MCF 10A (cell line): ENCODE data around the gene NAV3. TPM values are rescaled to one million over a fixed set of nuclear protein-coding genes. Genes with fewer than 3 reads are reported as not detected.

ENCODE experiments used
- BruUV-seq: library from RNA; stranded (reverse); fragments of 400-500 nt; replicated peaks from 2 replicates; lab custom pipeline; 2021; lab: Mats Ljungman, UMichigan
- CTCF ChIA-PET: fragments of 300-600 bp; sonication (Branson Sonifier 250); formaldehyde crosslinking; extraction: SDS; loops from one replicate; lab custom pipeline; 2021; ENCODE audit warnings: antibody characterized with exemption, inconsistent platforms; lab: Yijun Ruan, JAX
- POLR2A ChIA-PET: fragments of 300-600, 350-650 bp; sonication (Branson Sonifier 250); formaldehyde crosslinking; extraction: SDS; loops from one replicate; lab custom pipeline; 2020; ENCODE audit warnings: antibody characterized with exemption, inconsistent platforms; lab: Yijun Ruan, JAX
- DNase-seq: peaks from one replicate; pipeline ENCODE4 v3.0.0-alpha.2; 2018; ENCODE audit not compliant: unreplicated experiment
- H3K27ac Mint-ChIP-seq: one replicate; pipeline ENCODE4 v1.8.0; 2022; ENCODE audit warnings: mild to moderate bottlenecking, low read depth, mixed read lengths; ENCODE audit not compliant: unreplicated experiment
- H3K27me3 Mint-ChIP-seq: one replicate; pipeline ENCODE4 v1.8.0; 2022; ENCODE audit warnings: mixed read lengths; ENCODE audit not compliant: insufficient read depth, unreplicated experiment
- H3K36me3 Mint-ChIP-seq: one replicate; pipeline ENCODE4 v1.8.0; 2022; ENCODE audit warnings: mild to moderate bottlenecking, moderate library complexity, mixed read lengths; ENCODE audit not compliant: insufficient read depth, unreplicated experiment
- H3K4me1 Mint-ChIP-seq: one replicate; pipeline ENCODE4 v1.8.0; 2022; ENCODE audit warnings: mixed read lengths; ENCODE audit not compliant: insufficient read depth, unreplicated experiment
- H3K4me3 Mint-ChIP-seq: one replicate; pipeline ENCODE4 v1.8.0; 2022; ENCODE audit warnings: mild to moderate bottlenecking, moderate library complexity, mixed read lengths; ENCODE audit not compliant: unreplicated experiment
- H3K9me3 Mint-ChIP-seq: one replicate; pipeline ENCODE4 v1.8.0; 2022; ENCODE audit warnings: mixed read lengths; ENCODE audit not compliant: unreplicated experiment
- intact Hi-C: fragments of 100-400 bp; cut with micrococcal nuclease; formaldehyde crosslinking; loops from 2 replicates; pipeline ENCODE4 v1.14.1; 2022
- total RNA-seq: library from RNA; stranded (reverse); gene quantifications from 2 replicates; pipeline ENCODE4 v1.2.3, GENCODE V29; 2022
- TF ChIP-seq, protein P1 (sequence below): fragments of 200-600 bp; IDR thresholded peaks from one replicate; pipeline ENCODE4 v1.8.0; 2022; ENCODE audit warnings: antibody characterized with exemption, mild to moderate bottlenecking; ENCODE audit not compliant: unreplicated experiment

The NAV3 gene
- total RNA-seq, 1 experiment from 2014 or later = 7.1 TPM

DNA sequence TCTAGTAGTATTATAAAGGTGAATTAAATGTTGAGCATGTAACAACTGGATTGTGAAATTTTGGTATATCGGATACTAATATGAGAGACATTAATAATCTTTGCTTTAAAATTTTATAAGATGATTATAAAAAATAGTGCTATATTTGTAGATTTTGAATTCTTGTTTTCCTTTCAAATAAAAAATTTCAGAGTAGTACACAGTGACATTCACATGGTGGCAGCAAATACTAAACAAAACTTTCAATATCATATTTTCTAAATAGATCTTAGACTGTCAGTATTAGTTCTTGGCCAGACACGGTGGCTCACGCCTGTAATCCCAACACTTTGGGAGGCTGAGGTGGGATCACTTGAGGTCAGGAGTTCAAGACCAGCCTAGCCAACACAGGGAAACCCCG lies 166.0 kb downstream of the NAV3 start:
- no peaks in the 10 kb centered on the region for H3K9me3 Mint-ChIP-seq
- H3K36me3 Mint-ChIP-seq = no peaks in the 10 kb centered on the region
- no peak for DNase-seq
- no peak overlapping the region for H3K4me3 Mint-ChIP-seq
- ChIA-PET CTCF (interaction anchor here (0.6 to 3.1 kb wide), 3 partner anchors 123 to 328 kb away, joined by 5 to 16 read pairs (median 11); no protein-coding TSS in a partner anchor), POLR2A (interaction anchor here (0.7 kb wide), 1 partner anchor 124 kb away, joined by 3 read pairs; no protein-coding TSS in a partner anchor)
- H3K27me3 Mint-ChIP-seq = no peaks in the 10 kb centered on the region
- no peak overlapping the region for H3K27ac Mint-ChIP-seq
- H3K4me1 Mint-ChIP-seq = no peaks in the 10 kb centered on the region
- TF ChIP-seq, protein P1, sequence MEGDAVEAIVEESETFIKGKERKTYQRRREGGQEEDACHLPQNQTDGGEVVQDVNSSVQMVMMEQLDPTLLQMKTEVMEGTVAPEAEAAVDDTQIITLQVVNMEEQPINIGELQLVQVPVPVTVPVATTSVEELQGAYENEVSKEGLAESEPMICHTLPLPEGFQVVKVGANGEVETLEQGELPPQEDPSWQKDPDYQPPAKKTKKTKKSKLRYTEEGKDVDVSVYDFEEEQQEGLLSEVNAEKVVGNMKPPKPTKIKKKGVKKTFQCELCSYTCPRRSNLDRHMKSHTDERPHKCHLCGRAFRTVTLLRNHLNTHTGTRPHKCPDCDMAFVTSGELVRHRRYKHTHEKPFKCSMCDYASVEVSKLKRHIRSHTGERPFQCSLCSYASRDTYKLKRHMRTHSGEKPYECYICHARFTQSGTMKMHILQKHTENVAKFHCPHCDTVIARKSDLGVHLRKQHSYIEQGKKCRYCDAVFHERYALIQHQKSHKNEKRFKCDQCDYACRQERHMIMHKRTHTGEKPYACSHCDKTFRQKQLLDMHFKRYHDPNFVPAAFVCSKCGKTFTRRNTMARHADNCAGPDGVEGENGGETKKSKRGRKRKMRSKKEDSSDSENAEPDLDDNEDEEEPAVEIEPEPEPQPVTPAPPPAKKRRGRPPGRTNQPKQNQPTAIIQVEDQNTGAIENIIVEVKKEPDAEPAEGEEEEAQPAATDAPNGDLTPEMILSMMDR = no peak
- intact Hi-C loops = no loop called here
- no TSS peak for BruUV-seq

- Mint-ChIP-seq H3K4me3 (no peak overlapping the region), H3K36me3 (no peaks in the 10 kb centered on the region), H3K4me1 (no peaks in the 10 kb centered on the region), H3K9me3 (no peaks in the 10 kb centered on the region), H3K27ac (no peak overlapping the region), H3K27me3 (no peaks in the 10 kb centered on the region)
- CTCF ChIA-PET = interaction anchor here (0.6 to 3.1 kb wide), 8 partner anchors 9 to 1000 kb away, joined by 3 to 16 read pairs (median 3); no protein-coding TSS in a partner anchor
- POLR2A ChIA-PET = no interaction called here
- TF ChIP-seq, protein P1 = no peak
- intact Hi-C loops = no loop called here
- no TSS peak for BruUV-seq
- DNase-seq = no peak
Measured at GRCh38 chr12:77998236-77998786, 167.6 kb downstream of the NAV3 start.

GRCh38 chr12:77999074-77999715 lies 168.5 kb downstream of the NAV3 start:
- H3K4me1 Mint-ChIP-seq = no peaks in the 10 kb centered on the region
- ChIA-PET CTCF (interaction anchor here (0.7 to 3.1 kb wide), 7 partner anchors 10 to 562 kb away, joined by 3 to 16 read pairs (median 5); no protein-coding TSS in a partner anchor), POLR2A (no interaction called here)
- no peaks in the 10 kb centered on the region for H3K36me3 Mint-ChIP-seq
- H3K4me3 Mint-ChIP-seq = no peak overlapping the region
- no peak overlapping the region for H3K27ac Mint-ChIP-seq
- intact Hi-C loops = no loop called here
- DNase-seq = no peak
- no TSS peak for BruUV-seq
- H3K9me3 Mint-ChIP-seq = no peaks in the 10 kb centered on the region
- H3K27me3 Mint-ChIP-seq = no peaks in the 10 kb centered on the region
- TF ChIP-seq, protein P1 = no peak

DNA sequence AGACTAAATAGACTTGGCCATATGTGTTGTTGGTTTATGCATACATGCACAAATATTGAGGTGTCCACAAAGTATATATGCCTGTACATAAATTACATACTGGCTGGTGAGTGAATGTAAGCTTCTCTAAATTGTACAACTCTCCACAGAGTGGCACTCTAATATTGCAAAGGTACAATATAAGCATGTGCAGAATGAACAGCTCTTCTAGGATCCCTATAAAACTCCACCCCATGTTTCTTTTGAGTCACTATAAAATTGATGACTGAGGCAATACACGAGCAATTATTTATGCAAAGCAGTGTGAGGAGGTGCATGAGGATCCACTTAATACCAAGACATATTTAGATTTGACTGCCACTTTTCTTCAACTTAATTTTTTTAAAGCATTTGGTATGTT lies 172.2 kb downstream of the NAV3 start:
- Mint-ChIP-seq H3K36me3 (no peaks in the 10 kb centered on the region), H3K4me1 (no peaks in the 10 kb centered on the region), H3K4me3 (no peak overlapping the region), H3K27me3 (no peaks in the 10 kb centered on the region), H3K27ac (no peak overlapping the region), H3K9me3 (no peaks in the 10 kb centered on the region)
- intact Hi-C loops = no loop called here
- no TSS peak for BruUV-seq
- TF ChIP-seq, protein P1 = no peak
- ChIA-PET CTCF (interaction anchor here (0.6 to 1.9 kb wide), 3 partner anchors 74 to 339 kb away, joined by 4 to 6 read pairs (median 4); no protein-coding TSS in a partner anchor), POLR2A (interaction anchor here (0.9 kb wide), 1 partner anchor 102 kb away, joined by 3 read pairs; no protein-coding TSS in a partner anchor)
- peak; percentile 4 for DNase-seq
